IMR-90 (cell line): ENCODE results near the gene LRP1B. TPM values are rescaled to one million over a fixed set of nuclear protein-coding genes. Genes with fewer than 3 reads are reported as not detected.

Source experiments
- ATAC-seq: fragments of 200-7000 bp; cut with Tn5 transposase; 2 replicates; pipeline ENCODE4 v1.9.1; 2020; ENCODE audit warnings: low read depth, mild to moderate bottlenecking, moderate library complexity
- BruUV-seq: library from RNA; stranded (reverse); fragments of 400-500 nt; replicated peaks from 2 replicates; lab custom pipeline; 2021; lab: Mats Ljungman, UMichigan
- CTCF ChIA-PET: fragments of 300-600 bp; formaldehyde crosslinking; extraction: SDS; loops from one replicate; lab custom pipeline; 2021; ENCODE audit warnings: antibody characterized with exemption; lab: Yijun Ruan, JAX
- POLR2A ChIA-PET: fragments of 300-600 bp; sonication (Branson Sonifier 250); formaldehyde crosslinking; loops from one replicate; lab custom pipeline; 2022; ENCODE audit warnings: antibody characterized with exemption; ENCODE audit not compliant: unreplicated experiment; lab: Charles Lee
- DNase-seq: peaks from one replicate; pipeline ENCODE4 v3.0.0; 2013
- H2AFZ ChIP-seq: replicated peaks from 2 replicates; pipeline ENCODE3; 2013; ENCODE audit warnings: low read length, mild to moderate bottlenecking; ENCODE audit not compliant: poor library complexity
- H2AK5ac ChIP-seq: 2 replicates; pipeline ENCODE4 v1.6.1; 2013; ENCODE audit warnings: low read depth, low read length, inconsistent platforms
- H2AK9ac ChIP-seq: replicated peaks from 2 replicates; pipeline ENCODE3; 2013; ENCODE audit warnings: mild to moderate bottlenecking, low read depth, low read length, moderate library complexity; ENCODE audit not compliant: poor library complexity
- H2BK120ac ChIP-seq: 2 replicates; pipeline ENCODE4 v1.6.1; 2013; ENCODE audit warnings: low read depth, low read length, inconsistent platforms
- H2BK15ac ChIP-seq: 3 replicates; pipeline ENCODE4 v1.6.1; 2013; ENCODE audit warnings: low read depth, low read length, inconsistent platforms
- H2BK20ac ChIP-seq: 2 replicates; pipeline ENCODE4 v1.6.1; 2013; ENCODE audit warnings: low read depth, mild to moderate bottlenecking, inconsistent platforms, low read length, moderate library complexity
- H2BK5ac ChIP-seq: 2 replicates; pipeline ENCODE4 v1.6.1; 2013; ENCODE audit warnings: mild to moderate bottlenecking, low read depth, low read length, inconsistent platforms; ENCODE audit not compliant: poor library complexity, severe bottlenecking
- H3K14ac ChIP-seq: replicated peaks from 2 replicates; pipeline ENCODE4 v1.6.1; 2013; ENCODE audit warnings: low read depth, low read length, inconsistent platforms
- H3K18ac ChIP-seq: 2 replicates; pipeline ENCODE4 v1.6.1; 2013; ENCODE audit warnings: low read depth, low read length, control low read depth
- H3K23ac ChIP-seq: 2 replicates; pipeline ENCODE4 v1.6.1; 2013; ENCODE audit warnings: low read depth, low read length, inconsistent platforms
- H3K27ac ChIP-seq: 2 replicates; pipeline ENCODE4 v1.5.1; 2013; ENCODE audit warnings: mild to moderate bottlenecking, control low read depth, low read length; ENCODE audit not compliant: insufficient read depth
- H3K27me3 ChIP-seq: 2 replicates; pipeline ENCODE4 v1.6.1; 2013; ENCODE audit warnings: low read length; ENCODE audit not compliant: control insufficient read depth, insufficient read depth
- H3K36me3 ChIP-seq: 2 replicates; pipeline ENCODE4 v1.6.1; 2013; ENCODE audit warnings: low read length, mixed read lengths; ENCODE audit not compliant: control insufficient read depth, insufficient read depth
- H3K4ac ChIP-seq: 2 replicates; pipeline ENCODE4 v1.6.1; 2013; ENCODE audit warnings: low read depth, low read length, inconsistent platforms
- H3K4me1 ChIP-seq: 2 replicates; pipeline ENCODE4 v1.6.1; 2013; ENCODE audit warnings: low read length, mixed read lengths; ENCODE audit not compliant: control insufficient read depth, insufficient read depth
- H3K4me2 ChIP-seq: 2 replicates; pipeline ENCODE4 v1.6.1; 2013; ENCODE audit warnings: low read depth, mild to moderate bottlenecking, control low read depth, low read length, moderate library complexity
- H3K4me3 ChIP-seq: 2 replicates; pipeline ENCODE4 v1.5.1; 2013; ENCODE audit warnings: low read depth, mild to moderate bottlenecking, control low read depth, low read length, moderate library complexity; ENCODE audit not compliant: insufficient read depth
- H3K56ac ChIP-seq: 2 replicates; pipeline ENCODE4 v1.6.1; 2013; ENCODE audit warnings: low read length, inconsistent platforms; ENCODE audit not compliant: insufficient read depth; ENCODE audit errors: extremely low read depth
- H3K79me1 ChIP-seq, 2 experiments: 2 replicates each; pipeline ENCODE4 v1.6.1; 2013; ENCODE audit warnings: low read length in 2 of 2, inconsistent platforms in 1 of 2, low read depth in 1 of 2
- H3K9ac ChIP-seq: 2 replicates; pipeline ENCODE4 v1.6.1; 2013; ENCODE audit warnings: low read depth, low read length, control low read depth
- H3K9me1 ChIP-seq: 2 replicates; pipeline ENCODE4 v1.6.1; 2013; ENCODE audit warnings: low read length, inconsistent platforms; ENCODE audit not compliant: insufficient read depth
- H3K9me3 ChIP-seq: 2 replicates; pipeline ENCODE4 v1.6.1; 2013; ENCODE audit warnings: low read length; ENCODE audit not compliant: control insufficient read depth, insufficient read depth
- H4K20me1 ChIP-seq: 2 replicates; pipeline ENCODE4 v1.6.1; 2013; ENCODE audit warnings: low read length, inconsistent platforms; ENCODE audit not compliant: insufficient read depth
- H4K5ac ChIP-seq: 2 replicates; pipeline ENCODE4 v1.6.1; 2013; ENCODE audit warnings: mild to moderate bottlenecking, low read depth, low read length, control low read depth
- H4K8ac ChIP-seq, 2 experiments: 2 replicates each; pipeline ENCODE4 v1.6.1; 2013; ENCODE audit warnings: low read depth in 2 of 2, low read length in 2 of 2, control low read depth in 1 of 2, inconsistent platforms in 1 of 2
- H4K91ac ChIP-seq: 2 replicates; pipeline ENCODE4 v1.6.1; 2013; ENCODE audit warnings: low read depth, low read length, inconsistent platforms; ENCODE audit not compliant: insufficient read depth
- CHD1 ChIP-seq: IDR thresholded peaks from 2 replicates; pipeline ENCODE4 v1.6.1; 2012; ENCODE audit warnings: low read depth, low read length, improper control_type of control experiment
- WGBS, 2 experiments: methylation state at CpG; one replicate each; pipeline versions ENCODE4 v1.1.5 to v1.1.7; 2013; ENCODE audit warnings: missing lambda C conversion rate in 2 of 2; ENCODE audit not compliant: insufficient read length in 1 of 2; ENCODE audit errors: extremely low coverage in 2 of 2; 5-methylcytosine and 5-hydroxymethylcytosine counted together
- dilution Hi-C: fragments of 300-500 bp; cut with HindIII; formaldehyde crosslinking; loops from one replicate; pipeline ENCODE4 v1.14.3; 2018; ENCODE audit warnings: low sequenced_read_pairs; ENCODE audit not compliant: unreplicated experiment
- in situ Hi-C: fragments of 300-500 bp; cut with MboI; formaldehyde crosslinking; loops from 3 replicates; pipeline ENCODE4 v1.14.3; 2019; ENCODE audit warnings: low sequenced_read_pairs, inconsistent platforms, mixed read lengths
- intact Hi-C: fragments of 100-400 bp; cut with micrococcal nuclease; formaldehyde crosslinking; loops from 2 replicates; pipeline ENCODE4 v1.10.0; 2022
- polyA plus RNA-seq, 3 experiments: library from polyadenylated mRNA; depleted of rRNA; stranded (reverse); fragments of >200 nt; gene quantifications; 2 replicates each; pipeline ENCODE4 v1.2.3, GENCODE V29; 2012; ENCODE audit warnings: low replicate concordance in 1 of 3
- total RNA-seq: library from RNA; depleted of rRNA; stranded (reverse); fragments of >200 nt; gene quantifications from 2 replicates; pipeline ENCODE4 v1.2.3, GENCODE V29; 2012

LRP1B gene
- total and polyA plus RNA-seq, 2 of the 4 experiments (the other 2 are of a cell fraction) = under 0.01 to 0.02 TPM

DNA sequence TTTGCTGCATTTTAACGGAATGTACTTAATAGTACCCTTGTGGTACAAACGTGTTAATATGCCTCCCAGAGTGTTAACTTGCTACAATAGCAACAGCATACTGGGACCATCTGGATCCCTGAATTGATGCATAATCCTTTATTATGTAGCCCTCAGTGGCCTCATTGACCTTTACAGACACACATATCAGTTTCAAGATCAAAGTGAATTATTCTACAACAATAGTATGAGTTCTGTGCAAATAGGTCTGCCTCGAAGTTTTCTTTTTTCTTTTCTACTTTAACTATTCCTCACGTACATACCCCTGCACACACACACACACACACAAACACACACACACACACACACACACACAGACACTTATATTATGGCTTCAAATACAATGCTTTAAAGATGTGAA lies 1622.1 kb downstream of the LRP1B start:
- Histone ChIP-seq H3K9me3 (no peaks in the 10 kb centered on the region), H3K18ac (no peak overlapping the region), H3K14ac (no peak overlapping the region), H3K27ac (no peak overlapping the region), H2AFZ (no peak overlapping the region), H3K27me3 (no peaks in the 10 kb centered on the region), H3K23ac (no peak overlapping the region), H4K20me1 (no peaks in the 10 kb centered on the region), H4K8ac (no peak overlapping the region), H3K4ac (no peak overlapping the region), H3K9me1 (no peaks in the 10 kb centered on the region), H3K56ac (no peak overlapping the region), H3K9ac (no peak overlapping the region), H4K91ac (no peak overlapping the region), H2BK20ac (no peak overlapping the region), H3K4me1 (no peaks in the 10 kb centered on the region), H2BK5ac (no peak overlapping the region), H2AK5ac (no peak overlapping the region), H3K36me3 (no peaks in the 10 kb centered on the region), H3K4me2 (no peak overlapping the region), H2BK15ac (no peak overlapping the region), H2AK9ac (no peak overlapping the region), H3K4me3 (no peak overlapping the region), H4K5ac (no peak overlapping the region), H3K79me1 (no peaks in the 10 kb centered on the region), H2BK120ac (no peak overlapping the region)
- ChIA-PET POLR2A (no interaction called here), CTCF (no interaction called here)
- ATAC-seq (no peak), DNase-seq (no peak)
- WGBS, 2 experiments = no CpG with 5 or more reads among the region's 4 CpGs
- no peak for TF ChIP-seq CHD1
- dilution Hi-C loops (no loop called here), intact Hi-C loops (no loop called here), in situ Hi-C loops (no loop called here)
- no TSS peak for BruUV-seq
